HG03460 (cell line): ENCODE results near the gene LOXHD1.

ENCODE experiments used
- ATAC-seq: cut with Tn5 transposase; IDR thresholded peaks from one replicate; pipeline ENCODE4 v1.9.1; 2021; ENCODE audit not compliant: unreplicated experiment

The LOXHD1 gene

DNA sequence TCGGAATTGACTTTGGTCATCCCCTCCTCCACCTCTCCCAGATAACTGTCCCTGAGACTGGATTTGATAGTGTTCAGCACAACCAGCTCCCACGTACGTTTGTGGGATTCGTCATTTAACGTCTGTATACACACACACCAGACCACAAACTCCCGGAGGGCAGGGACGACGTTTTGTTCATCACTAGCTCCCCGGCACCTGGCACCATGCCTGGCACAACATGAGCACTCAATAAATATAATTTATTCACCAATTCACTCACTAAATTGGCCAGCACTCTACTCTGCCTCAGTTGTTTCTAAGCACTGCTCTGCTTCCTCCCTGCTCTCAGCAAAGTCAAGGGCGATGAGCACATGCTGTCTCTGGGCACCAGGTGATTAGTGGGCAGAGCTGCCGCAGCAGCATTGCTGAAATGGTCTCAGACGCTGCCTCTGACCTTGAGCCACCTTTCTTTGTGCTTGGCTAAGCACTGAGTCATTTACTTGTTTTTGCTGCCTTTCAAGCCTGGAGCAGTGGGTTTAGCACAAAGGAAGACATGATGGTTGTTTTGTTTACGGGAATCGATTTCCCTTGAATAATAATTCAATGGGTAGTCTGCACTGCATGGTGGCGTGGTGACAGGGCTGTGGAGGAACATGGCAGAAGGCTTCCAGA lies 19.3 kb upstream of the LOXHD1 start:
- no peak for ATAC-seq

GRCh38 chr18:46675112-46675511 lies 18.1 kb upstream of the LOXHD1 start:
- ATAC-seq = no peak

- ATAC-seq = no peak
These were observed 15.3 kb upstream of the LOXHD1 start for GRCh38 chr18:46672062-46672970.

DNA sequence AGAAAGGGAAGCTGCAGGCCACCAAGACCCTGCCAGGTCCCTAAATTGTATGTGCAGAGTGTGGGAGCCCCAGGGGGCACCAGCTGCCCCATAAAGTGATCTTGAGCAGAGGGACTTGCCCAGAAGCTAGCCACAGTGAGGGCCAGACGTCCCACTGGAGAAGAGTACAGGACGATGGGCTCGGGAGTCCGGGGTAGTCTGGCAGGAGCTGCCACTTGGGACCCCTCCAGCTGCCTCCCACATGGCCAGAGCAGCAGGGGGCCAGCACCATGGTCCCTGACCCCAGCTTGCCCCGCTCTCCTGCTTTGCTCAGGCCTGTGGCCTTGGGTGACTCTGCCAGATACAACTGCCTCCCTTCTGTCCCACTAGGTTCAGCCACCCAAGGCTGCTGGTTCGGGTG lies 11.7 kb upstream of the LOXHD1 start:
- ATAC-seq = no peak

- ATAC-seq = no peak
These were observed 11.1 kb upstream of the LOXHD1 start for GRCh38 chr18:46668135-46668534.

DNA sequence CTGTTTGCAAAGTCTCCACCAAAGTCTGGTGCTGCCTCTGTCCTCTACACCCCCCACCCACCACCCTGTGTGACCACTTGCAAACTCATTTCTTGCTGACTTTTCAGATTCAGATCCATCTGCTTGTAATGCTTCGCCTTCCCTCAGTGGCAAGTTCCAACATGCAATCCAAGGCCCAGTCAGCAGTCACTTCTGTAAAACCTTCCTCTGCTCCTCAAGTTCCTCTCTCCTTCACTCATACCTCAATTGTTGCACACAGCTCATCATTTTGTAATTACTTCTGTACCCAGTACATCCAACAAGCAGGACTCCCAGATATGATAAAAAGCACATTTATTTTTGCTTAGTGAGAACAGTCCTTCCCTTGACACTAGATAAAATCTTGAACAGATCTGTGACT lies 6.5 kb upstream of the LOXHD1 start:
- ATAC-seq = no peak

DNA sequence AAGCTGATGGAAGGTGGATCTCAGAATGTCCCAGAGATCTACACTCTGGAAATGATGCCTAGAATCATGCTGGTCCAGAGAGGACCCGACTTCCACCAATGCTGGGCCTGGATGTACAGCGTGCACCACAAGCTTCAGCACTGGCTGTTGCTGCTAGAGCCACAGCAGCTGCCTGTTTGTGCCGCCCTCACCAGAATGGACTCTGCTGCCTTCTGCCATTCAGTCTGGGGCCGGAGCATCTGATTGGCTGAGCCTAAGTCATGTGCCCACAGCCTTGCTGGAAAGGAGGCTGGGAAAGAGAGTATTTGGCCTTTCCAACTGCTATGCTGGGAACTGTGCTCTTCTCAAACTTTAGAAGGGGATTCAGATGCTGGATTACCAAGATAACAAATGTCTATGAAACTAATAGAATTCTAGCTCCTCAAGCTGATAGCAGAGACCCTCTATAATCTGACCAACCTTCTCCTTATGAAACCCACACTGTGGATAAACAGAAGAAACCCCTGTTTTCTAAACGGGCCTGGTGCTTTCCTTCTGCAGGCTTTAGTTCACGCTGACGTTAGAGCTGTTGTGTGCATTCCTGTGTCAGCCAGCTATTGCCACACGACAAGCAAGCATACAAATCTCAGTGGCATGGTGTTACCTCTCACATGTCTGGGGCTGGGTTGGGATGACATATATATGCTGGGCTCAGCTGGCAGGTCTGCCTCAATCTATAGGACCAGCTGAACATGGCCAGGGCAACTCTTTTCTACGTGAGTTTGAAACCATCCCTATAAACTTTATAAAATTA lies 4.1 kb upstream of the LOXHD1 start:
- no peak for ATAC-seq

DNA sequence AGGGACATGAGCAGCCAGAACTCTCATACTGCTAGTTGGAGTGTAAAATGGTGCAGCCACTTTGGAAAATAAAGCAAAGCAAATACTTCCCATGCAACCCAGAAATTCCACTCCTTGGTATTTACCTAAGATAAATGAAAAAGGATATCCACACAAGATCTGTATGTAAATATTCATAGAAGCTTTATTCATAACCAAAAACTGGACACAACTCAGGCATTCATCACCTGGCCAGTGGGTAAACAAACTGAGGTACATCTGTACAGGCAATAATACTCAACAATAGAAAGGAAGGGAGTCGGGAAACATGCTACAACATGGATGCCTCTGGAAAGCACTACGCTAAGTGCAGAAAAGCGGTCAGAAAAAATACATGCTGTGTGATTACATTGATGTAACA lies 2.5 kb upstream of the LOXHD1 start:
- ATAC-seq = no peak

- no peak for ATAC-seq
These were observed 500 bp downstream of the LOXHD1 start for GRCh38 chr18:46656326-46657114.

- no peak for ATAC-seq
These were observed 4.6 kb downstream of the LOXHD1 start for GRCh38 chr18:46652372-46652771.

GRCh38 chr18:46650681-46651080 lies 6.3 kb downstream of the LOXHD1 start:
- ATAC-seq = no peak

- no peak for ATAC-seq
These were observed 7.8 kb downstream of the LOXHD1 start for GRCh38 chr18:46649071-46649862.

DNA sequence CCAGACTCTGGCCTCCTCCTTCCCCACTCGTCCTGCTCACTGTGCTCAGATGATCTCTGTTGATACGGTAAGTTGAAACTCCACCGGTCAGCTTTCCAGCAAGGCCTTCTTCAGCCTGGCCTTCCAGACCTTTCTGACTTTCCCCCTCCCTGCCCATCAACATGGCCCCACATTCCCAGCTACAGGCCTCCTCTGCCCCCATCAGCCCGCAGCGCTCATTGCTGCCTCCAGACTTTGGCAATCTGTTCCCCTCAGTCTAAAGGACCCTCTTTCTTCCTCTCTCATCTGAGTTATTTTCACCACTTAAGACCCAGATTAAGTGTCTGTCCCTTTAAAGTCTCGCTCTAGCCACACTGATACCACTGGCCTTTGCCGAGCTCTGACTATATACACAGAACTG lies 10.6 kb downstream of the LOXHD1 start:
- no peak for ATAC-seq

DNA sequence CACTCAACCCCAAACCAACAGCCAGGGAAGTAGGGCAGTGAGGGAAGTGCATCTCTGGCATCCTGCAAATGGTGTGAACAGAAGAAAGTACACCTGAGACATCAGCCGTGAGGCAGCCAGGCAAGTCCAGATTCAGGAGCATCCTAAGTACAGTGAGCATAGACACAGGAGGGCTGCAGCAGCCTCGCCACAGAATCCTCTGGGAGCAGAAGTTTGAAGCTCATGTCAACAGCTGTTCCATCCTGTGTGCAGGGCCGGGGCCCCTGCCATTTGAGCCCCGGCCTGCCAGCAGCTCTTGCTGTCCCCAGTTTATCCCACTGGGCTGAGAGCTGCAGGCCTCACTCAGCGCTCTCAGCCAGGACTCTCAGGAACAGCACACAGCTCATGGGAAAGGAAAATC lies 14.5 kb downstream of the LOXHD1 start:
- ATAC-seq = no peak

DNA sequence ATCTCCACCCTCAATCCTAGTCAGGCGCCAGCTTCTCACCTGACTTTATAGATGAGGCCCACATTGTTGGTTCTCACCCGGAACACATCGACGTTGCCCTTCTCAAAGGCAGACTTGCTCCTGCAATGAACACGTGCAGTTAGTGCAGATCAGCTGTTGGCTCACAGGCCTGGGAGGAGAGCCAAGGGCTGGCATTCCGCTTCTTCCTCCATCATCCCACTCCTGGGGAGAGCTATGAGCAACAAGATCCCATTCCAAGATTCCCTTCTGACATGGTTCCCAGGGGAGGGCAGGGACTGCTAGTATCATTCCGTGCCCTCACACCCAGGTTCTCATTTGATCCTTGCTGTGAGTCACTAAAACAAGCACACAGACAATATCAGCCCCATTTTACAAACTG lies 15.1 kb downstream of the LOXHD1 start:
- ATAC-seq = no peak

DNA sequence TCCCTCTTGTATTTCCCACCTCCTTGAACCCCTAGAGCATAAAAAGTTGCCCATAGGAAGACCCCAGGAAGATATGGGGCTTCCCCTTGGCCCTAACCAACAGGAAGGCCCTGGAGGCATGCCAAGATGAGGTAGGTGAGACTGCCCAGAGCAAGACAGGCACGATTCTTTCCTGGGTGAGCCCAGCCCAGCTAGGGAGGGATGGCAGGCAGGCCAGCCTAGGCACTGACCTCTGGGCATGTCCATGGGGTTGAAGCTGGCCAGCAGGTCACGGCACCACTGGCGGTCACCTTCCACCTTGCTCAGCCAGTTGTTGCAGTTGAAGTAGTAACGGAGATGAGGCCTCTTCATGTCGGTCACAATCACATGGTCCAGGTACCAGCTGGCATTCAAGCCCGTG lies 17.6 kb downstream of the LOXHD1 start:
- ATAC-seq = no peak

DNA sequence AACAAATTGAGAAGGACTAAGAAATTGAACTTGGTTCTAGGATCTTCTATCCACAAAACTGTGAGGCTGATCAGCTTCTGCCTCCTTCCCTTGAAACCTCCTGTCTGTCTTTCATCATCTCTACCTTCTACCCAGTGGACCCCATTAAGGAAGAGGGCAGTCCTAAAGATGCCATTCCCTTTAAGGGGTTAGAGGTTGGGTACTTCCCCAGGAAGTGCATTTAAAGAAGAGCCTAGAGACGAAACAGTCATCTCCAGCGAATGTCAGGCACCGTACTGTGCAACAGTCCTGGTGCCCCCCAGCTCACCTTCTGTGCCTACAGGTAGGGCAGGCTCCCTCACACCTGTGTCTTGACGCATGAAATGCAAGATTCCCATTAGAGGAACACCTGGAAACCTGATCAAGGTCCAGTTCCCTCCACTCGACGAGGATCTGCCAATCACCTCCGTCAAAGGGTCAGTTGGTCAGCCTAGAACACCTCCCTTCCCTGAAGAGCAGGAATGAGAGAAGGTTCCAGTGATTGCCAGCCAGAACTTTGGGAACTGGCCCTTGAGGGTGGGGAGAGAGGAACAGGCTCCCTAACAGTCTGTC lies 20.9 kb downstream of the LOXHD1 start:
- no peak for ATAC-seq

DNA sequence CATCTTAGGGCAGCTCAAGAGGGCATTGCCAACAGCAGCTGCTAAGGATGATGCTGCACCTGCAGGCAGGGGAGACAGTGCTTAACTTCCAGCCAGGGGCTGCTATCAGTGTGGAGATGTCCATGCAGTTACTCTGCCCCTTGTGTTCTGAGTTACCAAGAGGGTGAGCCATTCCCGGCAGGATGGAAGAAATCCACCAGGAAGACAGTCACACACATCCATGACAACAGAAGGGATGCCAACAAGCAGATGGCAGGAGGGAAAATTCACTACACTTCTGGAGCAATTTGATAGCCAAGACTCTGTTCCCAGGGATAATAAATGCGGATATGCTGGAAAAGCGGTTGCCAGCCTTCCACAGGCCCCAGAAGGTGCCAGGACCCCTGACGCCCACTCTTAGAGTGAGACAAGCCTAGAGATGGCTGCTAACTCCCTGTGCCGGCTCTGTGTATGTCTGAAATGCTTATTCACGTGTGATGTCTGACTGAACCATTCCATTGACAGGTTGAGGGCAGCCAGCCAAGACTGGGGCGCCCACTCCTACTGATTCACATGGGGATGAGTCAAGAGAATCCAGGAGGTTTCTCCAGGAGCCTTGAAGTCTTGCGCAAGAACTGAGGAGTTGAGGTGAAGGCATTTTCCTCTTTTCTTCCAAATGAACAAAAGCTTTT lies 24.5 kb downstream of the LOXHD1 start:
- ATAC-seq = no peak

GRCh38 chr18:46630991-46631390 lies 26.0 kb downstream of the LOXHD1 start:
- no peak for ATAC-seq
